Stimulated activated CD4-positive, alpha-beta T cell treated with anti-CD3 and anti-CD28 coated beads, TNF-alpha, amount 100 ng/mL, for 4 hours (primary cell): ENCODE results near the gene RASA4.
"Not testable (repeated sequence)": the region's sequence is repeated elsewhere in the genome, so short reads cannot be mapped to it uniquely, and the experiment has no call there.

Experiments used
- DNase-seq, 3 experiments: peaks; one replicate each; pipeline ENCODE4 v3.0.0-alpha.2; 2020; ENCODE audit warnings: low read depth in 3 of 3

RASA4 gene

GRCh38 chr7:102543596-102543995, 73.0 kb downstream of the RASA4 start, which contains the start of gene UPK3BL2:
Gene UPK3BL2 (minus strand): TSS chr7:102543696. CDS start chr7:102543636, 60 bp downstream.
- not testable (repeated sequence) for DNase-seq

- not testable (repeated sequence) for DNase-seq
These were observed 73.8 kb downstream of the RASA4 start for GRCh38 chr7:102542771-102543170.

GRCh38 chr7:102542083-102542482, 74.5 kb downstream of the RASA4 start:
- DNase-seq = not testable (repeated sequence)

DNA sequence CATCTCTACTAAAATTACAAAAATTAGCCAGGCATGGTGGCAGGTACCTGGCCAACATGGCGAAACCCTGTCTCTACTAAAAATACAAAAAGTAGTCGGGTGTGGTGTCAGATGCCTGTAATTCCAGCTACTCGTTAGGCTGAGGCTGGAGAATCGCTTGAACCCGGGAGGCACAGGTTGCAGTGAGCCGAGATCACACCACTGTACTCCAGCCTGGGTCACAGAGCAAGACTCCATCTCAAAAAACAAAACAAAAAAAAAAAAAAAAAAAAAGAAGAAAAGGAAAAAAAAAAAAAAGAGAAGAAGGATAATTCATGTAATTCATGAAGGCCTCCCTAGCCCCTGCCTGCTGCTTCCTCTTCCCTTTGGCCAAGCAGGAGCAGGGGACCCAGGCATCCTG, 76.0 kb downstream of the RASA4 start:
- not testable (repeated sequence) for DNase-seq

- DNase-seq = not testable (repeated sequence)
These were observed 81.4 kb downstream of the RASA4 start for GRCh38 chr7:102535062-102535615.

DNA sequence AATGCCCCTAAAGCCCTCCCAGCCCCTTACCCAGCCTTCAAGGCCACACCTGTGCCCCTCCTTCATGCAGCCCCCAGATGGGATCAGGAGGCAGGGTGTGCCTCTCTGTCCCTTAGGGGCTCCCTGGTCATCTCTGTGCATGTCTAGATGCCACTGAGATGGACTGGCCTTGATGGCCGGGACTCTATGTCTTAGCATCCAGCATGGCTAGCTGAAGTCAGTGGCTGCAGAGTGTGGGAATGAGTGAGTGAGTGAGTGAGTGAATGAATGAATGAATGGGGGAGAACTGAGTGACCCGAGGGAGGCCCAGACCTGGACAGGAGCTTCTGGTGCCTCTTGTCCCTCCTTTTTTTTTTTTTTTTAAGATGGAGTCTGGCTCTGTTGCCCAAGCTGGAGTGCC, 84.4 kb downstream of the RASA4 start:
- not testable (repeated sequence) for DNase-seq

DNA sequence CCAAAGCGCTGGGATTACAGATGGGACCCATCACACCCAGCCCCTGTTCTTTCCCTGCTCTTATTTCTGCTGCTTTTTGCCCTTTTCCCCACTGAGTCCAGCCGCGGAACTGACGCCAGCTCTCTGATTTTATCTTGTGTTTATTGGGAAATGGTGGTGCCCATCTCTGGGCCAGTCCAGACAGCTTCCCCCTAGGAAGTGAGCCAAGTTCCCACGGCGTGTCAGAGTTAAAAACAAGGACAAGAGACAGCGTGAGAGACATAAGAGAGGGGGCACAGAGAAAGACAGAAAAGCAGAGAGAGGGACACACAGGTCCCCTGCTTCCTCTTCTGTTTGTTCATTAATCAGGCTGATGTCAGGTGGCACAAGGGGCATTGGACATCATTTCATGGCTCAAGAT, 85.0 kb downstream of the RASA4 start:
- DNase-seq = not testable (repeated sequence)

DNA sequence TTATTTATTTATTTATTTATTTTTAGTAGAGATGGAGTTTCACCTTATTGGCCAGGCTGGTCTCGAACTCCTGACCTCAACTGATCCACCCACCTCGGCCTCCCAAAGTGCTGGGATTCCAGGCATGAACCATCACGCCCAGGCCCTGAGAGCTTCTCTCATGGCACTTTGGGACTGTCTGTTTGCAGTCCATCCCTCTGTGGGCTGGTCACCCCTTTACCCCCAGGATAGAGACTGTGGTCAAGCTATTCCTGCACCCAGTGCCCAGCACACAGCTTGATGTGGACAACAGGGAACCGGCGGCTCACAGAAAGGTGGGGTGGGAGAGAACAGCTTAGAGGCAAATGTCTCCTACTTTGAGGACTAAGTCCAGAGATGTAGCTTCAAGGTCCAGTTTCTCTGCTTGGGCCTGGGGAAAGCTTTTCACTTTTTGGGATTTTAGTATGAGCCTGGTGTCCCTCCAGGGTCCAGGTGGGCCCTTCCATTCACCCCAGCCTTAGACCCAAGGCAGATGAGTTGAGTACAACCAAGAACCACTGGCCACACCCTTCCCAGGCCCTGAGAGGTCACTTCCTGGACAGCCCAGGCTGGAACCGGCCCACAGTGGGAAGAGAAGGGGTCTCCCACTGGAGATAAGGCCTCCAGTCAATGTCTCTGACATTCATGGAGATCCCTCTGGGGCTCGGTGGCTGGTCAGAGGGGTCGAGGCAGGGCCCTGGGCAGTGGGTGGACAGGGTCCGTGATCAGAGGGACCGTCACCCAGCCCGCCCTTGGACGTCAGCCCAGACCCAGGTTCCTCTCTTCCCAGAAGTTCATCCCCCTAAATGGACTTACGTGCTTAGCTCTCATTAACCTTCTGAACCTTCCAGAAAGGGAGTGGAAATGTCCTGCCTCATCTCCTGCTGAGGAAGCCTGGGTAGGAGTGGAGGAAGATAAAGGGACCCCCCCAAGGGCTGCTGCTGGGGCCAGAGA, 88.4 kb downstream of the RASA4 start:
- not testable (repeated sequence) for DNase-seq

DNA sequence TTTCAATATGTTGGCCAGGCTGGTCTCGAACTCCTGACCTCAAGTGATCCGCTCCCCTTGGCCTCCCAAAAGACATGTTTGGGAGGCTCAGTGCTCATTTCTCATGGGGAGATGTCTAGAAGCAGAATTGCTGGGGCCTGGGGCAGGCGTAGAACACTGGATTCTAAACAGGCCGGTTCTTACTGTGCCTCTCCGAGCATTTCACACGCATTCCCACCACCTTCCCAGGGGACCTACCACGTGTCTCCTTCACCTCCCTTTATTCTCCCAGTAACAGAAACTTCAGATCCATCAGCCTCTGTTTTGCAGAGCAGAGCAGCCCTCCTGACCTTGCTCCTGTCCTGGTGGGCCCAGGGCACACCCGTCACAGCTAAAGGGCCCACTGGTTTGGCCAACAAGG, 89.4 kb downstream of the RASA4 start:
- not testable (repeated sequence) for DNase-seq

- DNase-seq = not testable (repeated sequence)
These were observed 91.8 kb downstream of the RASA4 start for GRCh38 chr7:102524803-102525202.
